GM15510 (cell line): ENCODE measurements around the gene SMAD3.

Experiments
- POLR2A ChIP-seq: IDR thresholded peaks from 3 replicates; pipeline ENCODE4 v1.6.1; 2011; ENCODE audit warnings: borderline replicate concordance; ENCODE audit not compliant: insufficient read length; ENCODE audit errors: extremely low read depth

The SMAD3 gene

GRCh38 chr15:67171471-67171870 lies 106.1 kb downstream of the SMAD3 start:
- TF ChIP-seq POLR2A, result no peak

GRCh38 chr15:67172172-67172571 lies 106.8 kb downstream of the SMAD3 start:
- no peak for TF ChIP-seq POLR2A

GRCh38 chr15:67173005-67173404 lies 107.6 kb downstream of the SMAD3 start:
- no peak for TF ChIP-seq POLR2A

- no peak for TF ChIP-seq POLR2A
These were observed 108.4 kb downstream of the SMAD3 start for GRCh38 chr15:67173786-67174185.

GRCh38 chr15:67174446-67174845 lies 109.0 kb downstream of the SMAD3 start:
- TF ChIP-seq POLR2A, result no peak

- no peak for TF ChIP-seq POLR2A
These were observed 109.6 kb downstream of the SMAD3 start for GRCh38 chr15:67174864-67175573.

GRCh38 chr15:67175643-67176071 lies 110.3 kb downstream of the SMAD3 start:
- TF ChIP-seq POLR2A, result no peak

GRCh38 chr15:67176195-67176971 lies 111.0 kb downstream of the SMAD3 start:
- no peak for TF ChIP-seq POLR2A

- no peak for TF ChIP-seq POLR2A
These were observed 112.3 kb downstream of the SMAD3 start for GRCh38 chr15:67177752-67178151.

- no peak for TF ChIP-seq POLR2A
These were observed 113.3 kb downstream of the SMAD3 start for GRCh38 chr15:67178569-67179210.

- no peak for TF ChIP-seq POLR2A
These were observed 114.1 kb downstream of the SMAD3 start for GRCh38 chr15:67179411-67179995.

GRCh38 chr15:67180035-67180434 lies 114.6 kb downstream of the SMAD3 start:
- TF ChIP-seq POLR2A, result no peak

- TF ChIP-seq POLR2A, result no peak
These were observed 115.3 kb downstream of the SMAD3 start for GRCh38 chr15:67180514-67181191.

- no peak for TF ChIP-seq POLR2A
These were observed 115.8 kb downstream of the SMAD3 start for GRCh38 chr15:67181221-67181639.
